Glutamatergic neuron (in vitro differentiated cells): ENCODE results near the gene ZNF747. TPM values are rescaled to one million over a fixed set of nuclear protein-coding genes. Genes with fewer than 3 reads are reported as not detected.

ENCODE experiments used
- DNase-seq: peaks from one replicate; pipeline ENCODE4 v3.0.0; 2022
- H3K27ac Mint-ChIP-seq: one replicate; pipeline ENCODE4 v1.8.0; 2020; ENCODE audit warnings: mild to moderate bottlenecking, mixed read lengths, inconsistent platforms; ENCODE audit not compliant: unreplicated experiment
- H3K27me3 Mint-ChIP-seq: one replicate; pipeline ENCODE4 v1.8.0; 2020; ENCODE audit warnings: mild to moderate bottlenecking, moderate library complexity, mixed read lengths, inconsistent platforms; ENCODE audit not compliant: unreplicated experiment
- H3K36me3 Mint-ChIP-seq: one replicate; pipeline ENCODE4 v1.8.0; 2020; ENCODE audit warnings: mild to moderate bottlenecking, mixed read lengths, inconsistent platforms; ENCODE audit not compliant: unreplicated experiment
- H3K4me1 Mint-ChIP-seq: one replicate; pipeline ENCODE4 v1.8.0; 2020; ENCODE audit warnings: mild to moderate bottlenecking, low read depth, mixed read lengths, inconsistent platforms; ENCODE audit not compliant: unreplicated experiment
- H3K4me3 Mint-ChIP-seq: one replicate; pipeline ENCODE4 v1.8.0; 2020; ENCODE audit warnings: mild to moderate bottlenecking, mixed read lengths, inconsistent platforms; ENCODE audit not compliant: unreplicated experiment
- H3K9me3 Mint-ChIP-seq: one replicate; pipeline ENCODE4 v1.8.0; 2020; ENCODE audit warnings: mild to moderate bottlenecking, moderate library complexity, mixed read lengths, inconsistent platforms; ENCODE audit not compliant: unreplicated experiment
- total RNA-seq: library from RNA; stranded (reverse); fragmentation: NEBNext Ultra II Directional; extraction: Animal tissue kit (Norgen Biotek cat#: 25700); gene quantifications from one replicate; pipeline ENCODE4 v1.2.1, GENCODE V29; 2021; ENCODE audit not compliant: unreplicated experiment
- TF ChIP-seq, protein P1 (sequence below): fragments of 200-600 bp; sonication (generic); IDR thresholded peaks from one replicate; pipeline ENCODE4 v1.5.0; 2021; ENCODE audit not compliant: partially characterized antibody, unreplicated experiment

Gene ZNF747
- total RNA-seq, 1 donor from 2014 or later: 15.1 TPM

DNA sequence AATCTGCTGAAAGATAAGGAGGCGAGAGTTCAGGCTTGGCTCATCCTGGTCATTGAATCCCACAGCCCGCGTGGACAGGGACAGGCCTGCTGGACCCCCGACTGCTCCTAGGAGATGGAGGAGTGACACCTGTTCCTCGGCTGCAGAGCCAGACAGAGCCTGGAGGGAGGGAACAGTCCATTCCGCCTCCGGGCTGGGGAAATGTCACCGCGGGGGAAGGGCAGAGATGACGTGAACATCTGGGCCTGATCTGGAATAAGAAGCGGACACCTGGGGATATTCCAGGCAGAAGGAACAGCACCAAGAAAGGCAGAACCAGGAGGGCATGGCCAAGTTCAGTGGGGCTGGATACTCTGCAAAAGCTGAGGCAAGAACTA is 1.5 kb downstream of the ZNF747 start:
- Mint-ChIP-seq H3K9me3 (peaks cover 12% of the 10 kb centered on the region), H3K4me3 (peak overlapping the region; percentile 85), H3K27me3 (peaks cover 4% of the 10 kb centered on the region), H3K36me3 (no peaks in the 10 kb centered on the region), H3K27ac (peak overlapping the region; percentile 87), H3K4me1 (peaks cover 7% of the 10 kb centered on the region)
- peak; percentile 31 for DNase-seq
- TF ChIP-seq, protein P1, sequence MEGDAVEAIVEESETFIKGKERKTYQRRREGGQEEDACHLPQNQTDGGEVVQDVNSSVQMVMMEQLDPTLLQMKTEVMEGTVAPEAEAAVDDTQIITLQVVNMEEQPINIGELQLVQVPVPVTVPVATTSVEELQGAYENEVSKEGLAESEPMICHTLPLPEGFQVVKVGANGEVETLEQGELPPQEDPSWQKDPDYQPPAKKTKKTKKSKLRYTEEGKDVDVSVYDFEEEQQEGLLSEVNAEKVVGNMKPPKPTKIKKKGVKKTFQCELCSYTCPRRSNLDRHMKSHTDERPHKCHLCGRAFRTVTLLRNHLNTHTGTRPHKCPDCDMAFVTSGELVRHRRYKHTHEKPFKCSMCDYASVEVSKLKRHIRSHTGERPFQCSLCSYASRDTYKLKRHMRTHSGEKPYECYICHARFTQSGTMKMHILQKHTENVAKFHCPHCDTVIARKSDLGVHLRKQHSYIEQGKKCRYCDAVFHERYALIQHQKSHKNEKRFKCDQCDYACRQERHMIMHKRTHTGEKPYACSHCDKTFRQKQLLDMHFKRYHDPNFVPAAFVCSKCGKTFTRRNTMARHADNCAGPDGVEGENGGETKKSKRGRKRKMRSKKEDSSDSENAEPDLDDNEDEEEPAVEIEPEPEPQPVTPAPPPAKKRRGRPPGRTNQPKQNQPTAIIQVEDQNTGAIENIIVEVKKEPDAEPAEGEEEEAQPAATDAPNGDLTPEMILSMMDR: no peak

DNA sequence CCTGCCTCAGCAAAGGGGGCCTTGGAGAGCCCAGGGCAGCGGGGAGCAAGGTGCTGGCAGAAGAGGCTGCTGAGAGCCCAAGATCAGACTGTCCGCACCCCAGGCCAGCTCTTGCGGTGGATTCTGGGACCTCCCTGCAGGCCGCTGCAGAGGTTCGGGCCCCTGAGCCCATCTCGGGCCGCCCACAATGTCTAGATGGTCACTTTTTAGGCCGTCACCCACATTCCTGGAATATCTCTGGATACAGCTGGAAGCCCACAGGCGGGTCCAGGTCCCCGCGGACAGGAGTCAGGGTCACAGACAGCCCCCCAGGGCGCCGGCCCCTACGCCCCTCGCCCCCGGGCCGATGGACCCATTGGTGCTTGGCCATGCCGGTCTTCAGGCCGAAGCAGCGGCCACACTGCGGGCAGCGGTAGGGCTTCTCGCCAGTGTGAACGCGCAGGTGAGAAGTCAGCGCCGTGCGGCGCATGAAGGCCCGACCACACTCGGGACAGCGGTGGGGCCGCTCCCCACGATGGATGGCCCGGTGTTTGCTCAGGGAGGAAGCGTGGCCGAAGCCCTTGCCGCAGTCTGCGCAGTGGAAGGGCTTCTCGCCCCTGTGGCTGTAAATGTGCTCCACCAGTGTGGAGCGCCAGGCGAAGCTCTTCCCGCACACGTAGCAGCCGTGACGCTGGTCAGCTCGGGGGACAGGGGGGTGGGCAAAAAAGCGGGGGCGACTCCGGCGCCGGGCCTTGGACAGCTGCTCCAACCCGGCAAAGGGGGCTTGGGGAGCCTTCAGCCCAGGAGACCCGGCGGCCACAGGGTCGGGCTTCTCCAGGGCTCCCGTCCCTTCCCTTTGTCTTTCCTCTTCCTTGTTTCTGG is 2.1 kb downstream of the ZNF747 start:
- H3K9me3 Mint-ChIP-seq: peaks cover 17% of the 10 kb centered on the region
- no peak for DNase-seq
- no peaks in the 10 kb centered on the region for H3K36me3 Mint-ChIP-seq
- peaks cover 4% of the 10 kb centered on the region for H3K27me3 Mint-ChIP-seq
- peaks cover 13% of the 10 kb centered on the region for H3K4me1 Mint-ChIP-seq
- H3K27ac Mint-ChIP-seq: peak overlapping the region; percentile 87
- TF ChIP-seq, protein P1: no peak
- H3K4me3 Mint-ChIP-seq: peak overlapping the region; percentile 85

DNA sequence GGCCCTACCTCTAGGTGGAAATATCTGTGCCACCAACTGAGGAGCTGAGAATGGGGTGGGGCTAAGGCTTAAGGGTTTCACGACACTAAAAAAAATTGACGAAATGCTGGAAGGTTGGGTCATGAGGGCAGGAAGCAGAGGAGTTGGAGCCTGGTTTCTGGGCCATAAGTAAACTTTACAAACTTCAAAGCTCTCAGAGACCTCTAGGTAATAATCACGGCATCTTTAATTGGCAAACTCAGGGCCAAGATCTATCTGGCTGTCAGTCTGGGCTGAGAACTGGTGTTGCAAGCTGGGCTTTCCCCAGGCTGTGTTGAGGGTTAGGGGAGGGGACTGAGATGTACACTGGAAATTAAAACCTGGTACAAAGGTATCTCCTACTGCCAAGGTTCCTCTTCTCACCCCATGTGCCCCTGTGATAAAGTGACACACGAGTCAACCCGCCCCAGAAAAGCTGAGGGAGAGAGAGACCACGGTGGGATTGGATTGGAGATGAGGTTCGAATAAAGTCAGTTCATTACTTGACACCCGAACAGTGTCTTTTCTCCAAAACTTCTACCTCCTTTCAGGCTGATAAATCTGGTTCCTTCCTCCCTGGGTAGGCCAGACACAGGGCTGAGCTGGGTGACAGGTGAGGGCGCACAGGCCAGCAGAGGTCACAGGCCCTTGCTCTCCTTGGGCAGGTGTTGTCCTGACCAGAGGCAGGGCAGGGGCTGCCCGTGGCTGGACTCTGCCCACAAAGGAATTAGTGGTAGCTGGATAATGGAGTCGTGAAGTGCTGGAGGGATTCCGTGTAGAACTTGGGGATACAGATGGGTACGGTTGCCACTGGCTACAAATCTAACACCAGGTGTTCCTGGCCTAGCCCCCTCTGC is 4.3 kb downstream of the ZNF747 start:
- TF ChIP-seq, protein P1: no peak
- H3K36me3 Mint-ChIP-seq: no peaks in the 10 kb centered on the region
- peaks cover 17% of the 10 kb centered on the region for H3K4me1 Mint-ChIP-seq
- H3K27ac Mint-ChIP-seq: no peak overlapping the region
- H3K9me3 Mint-ChIP-seq: peaks cover 19% of the 10 kb centered on the region
- peaks cover 3% of the 10 kb centered on the region for H3K27me3 Mint-ChIP-seq
- H3K4me3 Mint-ChIP-seq: no peak overlapping the region
- DNase-seq: no peak

DNA sequence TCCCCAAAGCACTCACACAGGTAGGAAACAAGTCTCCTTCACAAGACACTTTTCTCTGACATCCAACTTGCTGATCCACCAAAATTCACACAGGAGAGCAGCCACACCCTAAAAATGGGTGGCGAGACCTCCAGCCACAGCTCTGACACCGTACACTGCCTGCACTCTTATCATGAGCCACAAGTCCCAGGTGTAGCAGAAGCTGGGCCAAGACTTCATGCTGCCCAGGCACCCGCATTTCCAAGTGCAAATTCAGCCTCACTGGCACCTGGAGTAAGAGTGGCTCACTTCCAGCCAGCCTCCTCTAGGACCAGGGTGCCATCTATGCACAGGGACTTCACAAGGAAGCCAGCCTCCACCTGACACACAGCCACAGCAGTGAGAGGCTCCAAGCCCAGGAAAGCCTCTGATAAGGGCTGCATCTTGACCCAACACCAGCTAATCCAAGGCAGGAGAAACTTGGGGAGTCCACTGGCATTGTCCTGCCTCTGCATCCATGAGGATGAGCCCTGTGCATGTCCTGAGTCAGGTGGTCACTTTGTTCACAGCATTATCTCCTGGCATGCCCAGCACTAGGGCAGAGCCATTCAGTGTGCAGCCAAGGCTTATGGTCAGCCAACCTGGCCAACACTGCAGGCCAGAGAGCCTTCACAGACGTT is 5.7 kb downstream of the ZNF747 start:
- Mint-ChIP-seq H3K27ac (peak overlapping the region; percentile 38), H3K36me3 (no peaks in the 10 kb centered on the region), H3K4me3 (peak overlapping the region; percentile 59), H3K4me1 (peaks cover 14% of the 10 kb centered on the region), H3K9me3 (peaks cover 13% of the 10 kb centered on the region), H3K27me3 (peaks cover 5% of the 10 kb centered on the region)
- TF ChIP-seq, protein P1: no peak
- no peak for DNase-seq
